OCI-LY7 (cell line): ENCODE results near the gene OR5W2.
"Not testable (repeated sequence)": the region's sequence is repeated elsewhere in the genome, so short reads cannot be mapped to it uniquely, and the experiment has no call there.

Experiments used
- EZH2phosphoT487 ChIP-seq: fragments of 200-600 bp; sonication (generic); IDR thresholded peaks from 2 replicates; pipeline ENCODE4 v1.6.1; 2018; ENCODE audit warnings: low read depth, borderline replicate concordance, mild to moderate bottlenecking, mixed run types, antibody characterized with exemption, low read length, moderate library complexity, mixed read lengths
- TF ChIP-seq, protein P1 (sequence below): fragments of 200-600 bp; sonication (generic); conservative IDR thresholded peaks from 2 replicates; pipeline ENCODE4 v1.5.1; 2014; ENCODE audit warnings: mild to moderate bottlenecking, antibody characterized with exemption, low read length, moderate library complexity, mixed read lengths

DNA sequence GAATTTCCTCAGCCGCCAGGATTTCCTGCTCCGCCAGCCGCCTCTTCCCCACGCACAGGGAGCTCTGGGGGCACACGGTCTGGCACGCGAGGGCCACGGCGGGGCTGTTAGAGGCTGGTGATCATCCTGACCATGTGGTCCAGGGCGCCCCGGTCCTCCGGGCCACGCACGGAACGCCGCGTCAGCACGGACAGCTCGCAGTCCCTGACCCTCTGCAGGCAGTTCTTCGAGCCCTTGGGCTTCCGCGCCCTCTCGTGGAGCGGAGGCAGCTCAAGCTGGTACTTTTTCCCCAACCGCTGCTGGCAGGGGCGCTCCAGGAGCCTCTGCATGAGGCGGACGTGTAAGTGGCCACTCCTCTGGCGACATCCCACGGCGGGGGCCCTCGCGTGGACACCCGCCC lies 41.2 kb downstream of the OR5W2 start:
- TF ChIP-seq, protein P1, sequence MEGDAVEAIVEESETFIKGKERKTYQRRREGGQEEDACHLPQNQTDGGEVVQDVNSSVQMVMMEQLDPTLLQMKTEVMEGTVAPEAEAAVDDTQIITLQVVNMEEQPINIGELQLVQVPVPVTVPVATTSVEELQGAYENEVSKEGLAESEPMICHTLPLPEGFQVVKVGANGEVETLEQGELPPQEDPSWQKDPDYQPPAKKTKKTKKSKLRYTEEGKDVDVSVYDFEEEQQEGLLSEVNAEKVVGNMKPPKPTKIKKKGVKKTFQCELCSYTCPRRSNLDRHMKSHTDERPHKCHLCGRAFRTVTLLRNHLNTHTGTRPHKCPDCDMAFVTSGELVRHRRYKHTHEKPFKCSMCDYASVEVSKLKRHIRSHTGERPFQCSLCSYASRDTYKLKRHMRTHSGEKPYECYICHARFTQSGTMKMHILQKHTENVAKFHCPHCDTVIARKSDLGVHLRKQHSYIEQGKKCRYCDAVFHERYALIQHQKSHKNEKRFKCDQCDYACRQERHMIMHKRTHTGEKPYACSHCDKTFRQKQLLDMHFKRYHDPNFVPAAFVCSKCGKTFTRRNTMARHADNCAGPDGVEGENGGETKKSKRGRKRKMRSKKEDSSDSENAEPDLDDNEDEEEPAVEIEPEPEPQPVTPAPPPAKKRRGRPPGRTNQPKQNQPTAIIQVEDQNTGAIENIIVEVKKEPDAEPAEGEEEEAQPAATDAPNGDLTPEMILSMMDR = not testable (repeated sequence)
- TF ChIP-seq EZH2phosphoT487 = not testable (repeated sequence)
